OCI-LY3 (cell line): Measurements from ENCODE around the gene BCR.

Experiments
- H2AFZ ChIP-seq: fragments of 200-600, 300-600 bp; shearing (Covaris generic); 2 replicates; pipeline ENCODE4 v1.6.0; 2014; ENCODE audit warnings: antibody characterized with exemption, low read depth, low read length
- H3K27ac ChIP-seq: fragments of 200-600, 300-600 bp; sonication (generic); 2 replicates; pipeline ENCODE4 v1.5.1; 2014; ENCODE audit warnings: mild to moderate bottlenecking, low read length, moderate library complexity, mixed read lengths
- H3K27me3 ChIP-seq: fragments of 200-600, 300-600 bp; sonication (generic); 2 replicates; pipeline ENCODE4 v1.6.1; 2014; ENCODE audit warnings: low read depth, low read length, mixed read lengths
- H3K36me3 ChIP-seq: fragments of 200-600, 300-600 bp; sonication (generic); replicated peaks from 2 replicates; pipeline ENCODE3; 2014; ENCODE audit warnings: low read depth, low read length, mixed read lengths
- H3K4me1 ChIP-seq: fragments of 300-600, 200-600 bp; sonication (generic); 2 replicates; pipeline ENCODE4 v1.6.1; 2014; ENCODE audit warnings: low read length, mixed read lengths
- H3K4me2 ChIP-seq: fragments of 200-600, 300-600 bp; sonication (generic); 2 replicates; pipeline ENCODE4 v1.6.1; 2014; ENCODE audit warnings: low read length, mixed read lengths
- H3K4me3 ChIP-seq: fragments of 300-600, 200-600 bp; sonication (generic); 2 replicates; pipeline ENCODE4 v1.5.1; 2014; ENCODE audit warnings: antibody characterized with exemption, mild to moderate bottlenecking, low read length, moderate library complexity
- H3K79me2 ChIP-seq: fragments of 300-600, 200-600 bp; shearing (Covaris generic); 2 replicates; pipeline ENCODE4 v1.6.1; 2014; ENCODE audit warnings: mild to moderate bottlenecking, low read length, mixed read lengths
- H3K9ac ChIP-seq: fragments of 300-600, 200-600 bp; shearing (Covaris generic); 2 replicates; pipeline ENCODE4 v1.6.0; 2014; ENCODE audit warnings: mild to moderate bottlenecking, low read length, moderate library complexity
- H3K9me3 ChIP-seq: fragments of 200-600, 300-600 bp; shearing (Covaris generic); 2 replicates; pipeline ENCODE4 v1.6.1; 2014; ENCODE audit warnings: low read length, mixed read lengths; ENCODE audit not compliant: insufficient read depth
- H4K20me1 ChIP-seq: fragments of 200-600, 300-600 bp; sonication (generic); 2 replicates; pipeline ENCODE4 v1.6.1; 2016; ENCODE audit warnings: low read length, mixed read lengths; ENCODE audit not compliant: insufficient read depth
- EZH2phosphoT487 ChIP-seq: fragments of 200-600 bp; shearing (Covaris generic); IDR thresholded peaks from 2 replicates; pipeline ENCODE4 v1.6.1; 2018; ENCODE audit warnings: antibody characterized with exemption, mixed run types, low read depth
- TF ChIP-seq, protein P1 (sequence below): fragments of 200-600, 300-600 bp; sonication (generic); IDR thresholded peaks from 2 replicates; pipeline ENCODE4 v1.5.1; 2014; ENCODE audit warnings: antibody characterized with exemption, low read length, low read depth

BCR gene

DNA sequence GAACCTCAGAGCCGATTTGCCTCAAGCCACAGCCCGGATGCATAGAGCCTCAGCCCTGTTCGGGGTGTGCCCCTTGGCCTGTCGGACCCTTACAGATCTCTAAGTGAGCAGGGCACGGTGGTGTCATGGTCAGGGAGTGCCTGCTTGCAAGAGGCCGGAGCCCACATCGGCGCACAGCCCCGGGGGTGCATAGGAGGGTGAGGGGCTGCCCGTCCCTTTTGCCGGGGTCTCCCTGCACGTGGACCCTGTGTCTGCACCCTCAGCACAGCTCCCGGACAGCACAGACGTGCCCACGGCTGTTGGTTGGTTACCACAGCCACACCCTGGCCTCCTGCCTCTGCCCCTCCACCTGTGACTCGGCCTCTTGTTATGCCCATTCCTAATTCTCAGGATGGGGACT, 28.5 kb upstream of the BCR start:
- Histone ChIP-seq H3K9me3 (no peaks in the 10 kb centered on the region), H3K27me3 (no peaks in the 10 kb centered on the region), H3K4me2 (no peak overlapping the region), H3K4me1 (peaks cover 15% of the 10 kb centered on the region), H3K4me3 (no peak overlapping the region), H3K79me2 (no peaks in the 10 kb centered on the region), H3K27ac (no peak overlapping the region), H3K36me3 (no peaks in the 10 kb centered on the region), H4K20me1 (no peaks in the 10 kb centered on the region), H3K9ac (no peak overlapping the region), H2AFZ (no peak overlapping the region)
- TF ChIP-seq EZH2phosphoT487: no peak
- TF ChIP-seq, protein P1, sequence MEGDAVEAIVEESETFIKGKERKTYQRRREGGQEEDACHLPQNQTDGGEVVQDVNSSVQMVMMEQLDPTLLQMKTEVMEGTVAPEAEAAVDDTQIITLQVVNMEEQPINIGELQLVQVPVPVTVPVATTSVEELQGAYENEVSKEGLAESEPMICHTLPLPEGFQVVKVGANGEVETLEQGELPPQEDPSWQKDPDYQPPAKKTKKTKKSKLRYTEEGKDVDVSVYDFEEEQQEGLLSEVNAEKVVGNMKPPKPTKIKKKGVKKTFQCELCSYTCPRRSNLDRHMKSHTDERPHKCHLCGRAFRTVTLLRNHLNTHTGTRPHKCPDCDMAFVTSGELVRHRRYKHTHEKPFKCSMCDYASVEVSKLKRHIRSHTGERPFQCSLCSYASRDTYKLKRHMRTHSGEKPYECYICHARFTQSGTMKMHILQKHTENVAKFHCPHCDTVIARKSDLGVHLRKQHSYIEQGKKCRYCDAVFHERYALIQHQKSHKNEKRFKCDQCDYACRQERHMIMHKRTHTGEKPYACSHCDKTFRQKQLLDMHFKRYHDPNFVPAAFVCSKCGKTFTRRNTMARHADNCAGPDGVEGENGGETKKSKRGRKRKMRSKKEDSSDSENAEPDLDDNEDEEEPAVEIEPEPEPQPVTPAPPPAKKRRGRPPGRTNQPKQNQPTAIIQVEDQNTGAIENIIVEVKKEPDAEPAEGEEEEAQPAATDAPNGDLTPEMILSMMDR: no peak

DNA sequence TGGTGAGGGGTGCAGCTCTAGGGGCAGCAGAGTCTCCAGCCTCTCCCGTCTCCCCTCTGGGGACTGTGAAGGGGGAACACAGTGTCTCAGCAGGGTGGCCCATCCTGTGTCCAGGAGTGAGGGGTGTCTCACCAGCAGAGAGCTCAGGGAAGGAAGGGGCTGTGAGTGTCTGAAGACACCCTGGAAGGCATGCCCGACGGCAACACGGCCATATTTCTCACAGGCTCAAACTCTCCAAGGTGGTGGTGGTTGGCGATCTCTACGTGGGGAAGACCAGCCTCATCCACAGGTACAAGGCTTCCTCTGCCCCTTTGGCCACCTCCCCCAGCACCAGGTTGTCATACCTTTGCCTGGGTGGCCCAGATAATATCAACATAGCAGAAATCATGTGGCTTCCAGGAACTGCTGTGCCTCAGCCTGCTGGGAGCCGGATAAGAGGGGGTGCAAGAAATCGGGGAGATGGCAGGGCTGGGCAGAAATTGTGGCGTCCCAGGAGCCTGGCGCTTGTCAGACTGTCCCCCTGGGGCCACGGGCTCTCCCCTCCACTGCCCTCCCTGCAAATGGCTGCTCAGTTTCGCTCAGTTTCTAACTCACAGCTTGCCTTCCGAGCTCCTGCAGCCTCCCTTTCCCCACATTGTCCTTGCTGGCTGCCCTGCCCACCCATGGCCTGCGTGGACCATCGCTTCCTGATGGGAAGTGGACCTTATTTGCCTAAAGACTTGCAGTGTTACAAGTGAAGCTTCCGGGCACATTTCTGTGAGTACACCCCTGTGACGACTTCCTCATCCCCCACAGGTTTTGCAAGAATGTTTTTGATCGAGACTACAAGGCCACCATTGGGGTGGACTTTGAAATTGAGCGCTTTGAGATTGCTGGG, 27.8 kb upstream of the BCR start:
- Histone ChIP-seq H2AFZ (peak overlapping the region; percentile 74), H3K9ac (no peak overlapping the region), H3K9me3 (no peaks in the 10 kb centered on the region), H3K4me3 (no peak overlapping the region), H3K27ac (no peak overlapping the region), H3K4me2 (peak overlapping the region; percentile 50), H3K4me1 (peaks cover 21% of the 10 kb centered on the region), H3K79me2 (no peaks in the 10 kb centered on the region), H3K27me3 (no peaks in the 10 kb centered on the region), H3K36me3 (no peaks in the 10 kb centered on the region), H4K20me1 (no peaks in the 10 kb centered on the region)
- TF ChIP-seq EZH2phosphoT487: no peak
- TF ChIP-seq, protein P1: no peak

DNA sequence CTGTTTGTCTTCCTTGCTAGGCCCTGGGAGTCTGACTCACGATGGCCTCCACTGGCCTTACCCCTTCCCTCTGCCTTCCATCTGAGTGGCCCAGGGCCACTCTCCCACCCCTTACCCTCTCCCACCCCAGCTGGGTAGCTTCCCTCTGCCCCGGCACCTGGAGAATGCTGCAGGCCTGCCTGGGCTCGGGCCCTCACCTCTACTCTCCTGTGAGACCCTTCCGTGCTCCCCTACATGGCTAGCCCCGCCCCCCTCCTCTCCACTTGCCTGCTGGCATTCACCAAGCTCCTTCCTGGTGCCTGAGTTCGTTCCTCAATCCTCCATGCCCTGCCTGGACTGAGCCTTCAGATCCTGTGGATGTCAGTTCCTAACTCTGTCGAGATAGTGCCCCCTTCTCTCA, 26.3 kb upstream of the BCR start:
- Histone ChIP-seq H3K4me3 (no peak overlapping the region), H3K27ac (no peak overlapping the region), H4K20me1 (no peaks in the 10 kb centered on the region), H3K4me1 (peaks cover 22% of the 10 kb centered on the region), H3K4me2 (no peak overlapping the region), H3K9ac (no peak overlapping the region), H3K9me3 (no peaks in the 10 kb centered on the region), H3K79me2 (no peaks in the 10 kb centered on the region), H2AFZ (no peak overlapping the region), H3K27me3 (no peaks in the 10 kb centered on the region), H3K36me3 (no peaks in the 10 kb centered on the region)
- no peak for TF ChIP-seq EZH2phosphoT487
- TF ChIP-seq, protein P1: no peak

DNA sequence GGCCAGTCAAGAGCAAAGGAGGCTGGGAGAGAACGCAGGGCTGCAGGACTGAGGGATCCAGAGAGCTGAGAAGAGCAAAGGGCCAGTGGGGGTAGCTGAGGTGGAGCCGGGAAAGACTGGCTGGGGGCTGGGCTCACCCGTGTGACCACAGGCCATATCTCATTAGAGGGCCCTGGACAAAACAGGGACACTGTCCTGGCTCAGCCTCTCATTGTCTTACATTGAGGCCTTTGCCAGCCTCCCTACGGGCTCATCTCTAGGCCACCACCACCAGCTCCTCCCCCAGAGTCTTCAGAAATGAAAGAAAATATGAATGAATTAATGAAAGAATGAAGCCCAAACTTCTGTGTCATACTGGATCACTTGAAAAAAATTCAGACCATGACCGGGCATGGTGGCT, 25.8 kb upstream of the BCR start:
- H3K27me3 ChIP-seq: no peaks in the 10 kb centered on the region
- H3K4me1 ChIP-seq: peaks cover 22% of the 10 kb centered on the region
- H3K9me3 ChIP-seq: no peaks in the 10 kb centered on the region
- no peaks in the 10 kb centered on the region for H3K79me2 ChIP-seq
- no peak overlapping the region for H3K4me3 ChIP-seq
- TF ChIP-seq EZH2phosphoT487: no peak
- TF ChIP-seq, protein P1: no peak
- H3K36me3 ChIP-seq: no peaks in the 10 kb centered on the region
- no peak overlapping the region for H3K27ac ChIP-seq
- H3K9ac ChIP-seq: no peak overlapping the region
- no peaks in the 10 kb centered on the region for H4K20me1 ChIP-seq
- no peak overlapping the region for H2AFZ ChIP-seq
- no peak overlapping the region for H3K4me2 ChIP-seq
